Prostate gland (tissue), 2 donors: ENCODE data around the gene ADM2.

Source experiments
- CTCF ChIP-seq, 4 experiments: fragments of 200-600 bp in 2 of 4; fragments of 450-650 bp in 2 of 4; sonication (generic) in 2 of 4; IDR thresholded peaks; 1 replicate in 3 of 4; 2 replicates in 1 of 4; pipeline ENCODE4 v1.5.1; 2016 to 2019; ENCODE audit warnings: antibody characterized with exemption in 4 of 4, mild to moderate bottlenecking in 2 of 4, moderate library complexity in 2 of 4
- POLR2A ChIP-seq: fragments of 450-650 bp; IDR thresholded peaks from one replicate; pipeline ENCODE4 v1.6.1; 2016; ENCODE audit warnings: antibody characterized with exemption, mild to moderate bottlenecking
- POLR2AphosphoS5 ChIP-seq: sonication (generic); formaldehyde crosslinking; IDR thresholded peaks from one replicate; pipeline ENCODE4 v1.6.1; 2017; ENCODE audit warnings: antibody characterized with exemption

- TF ChIP-seq CTCF (IDR thresholded peaks at IDR 0.05) (no peak), POLR2A (no peak), POLR2AphosphoS5 (peak; percentile 78)
Observed at GRCh38 chr22:50460938-50461337, 20.4 kb upstream of the ADM2 start.
